GM19193 (cell line): Measurements from ENCODE around the gene TBC1D9B.

Experiments
- POLR2A ChIP-seq: IDR thresholded peaks from 4 replicates; pipeline ENCODE4 v1.6.1; 2011; ENCODE audit not compliant: insufficient read depth, insufficient read length; ENCODE audit errors: extremely low read depth

The TBC1D9B gene

DNA sequence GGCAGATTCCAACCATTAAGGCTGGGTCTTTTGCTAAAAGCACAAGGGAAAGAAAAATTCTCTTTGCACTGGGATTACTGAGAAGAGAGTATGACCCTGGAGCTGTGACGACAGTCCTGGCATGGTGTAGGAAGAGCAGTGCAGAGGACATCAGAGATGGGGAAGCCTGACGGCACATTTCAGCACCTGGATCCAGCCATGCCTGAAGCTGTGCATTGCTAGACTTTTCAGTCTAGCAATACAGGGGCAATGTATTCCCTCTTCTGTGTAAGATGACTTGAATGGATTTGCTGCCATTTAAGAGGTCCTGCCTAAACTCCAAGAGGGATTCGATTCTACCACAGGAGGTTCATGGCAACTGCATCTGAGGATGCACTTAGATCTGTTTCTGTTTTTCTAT lies 36.7 kb downstream of the TBC1D9B start:
- no peak for TF ChIP-seq POLR2A

DNA sequence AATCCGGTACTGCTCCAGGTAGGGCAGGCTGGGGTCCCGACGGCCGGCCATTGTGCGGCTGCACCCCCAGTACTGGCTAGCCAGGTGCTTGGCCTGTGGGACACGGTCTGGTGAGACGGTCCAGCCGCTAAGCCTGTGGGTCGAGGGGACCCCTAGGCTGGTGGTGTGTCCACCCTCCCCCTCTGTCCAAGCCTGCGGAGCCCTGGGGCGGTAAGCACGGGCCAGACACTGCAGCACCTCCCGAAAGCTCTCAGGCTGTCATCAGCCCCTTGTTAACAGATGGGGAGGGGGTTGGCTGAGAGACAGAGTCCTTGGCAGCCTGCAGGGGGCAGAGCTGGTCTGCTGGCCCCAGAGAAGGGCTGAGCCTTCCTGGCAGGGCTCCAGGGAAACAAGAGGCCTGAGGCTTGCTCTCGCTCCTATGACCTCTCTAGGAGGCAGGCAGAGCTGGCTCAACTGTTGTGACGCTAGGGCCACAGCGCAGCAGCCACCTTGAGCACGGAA lies 37.2 kb downstream of the TBC1D9B start:
- TF ChIP-seq POLR2A, result no peak

DNA sequence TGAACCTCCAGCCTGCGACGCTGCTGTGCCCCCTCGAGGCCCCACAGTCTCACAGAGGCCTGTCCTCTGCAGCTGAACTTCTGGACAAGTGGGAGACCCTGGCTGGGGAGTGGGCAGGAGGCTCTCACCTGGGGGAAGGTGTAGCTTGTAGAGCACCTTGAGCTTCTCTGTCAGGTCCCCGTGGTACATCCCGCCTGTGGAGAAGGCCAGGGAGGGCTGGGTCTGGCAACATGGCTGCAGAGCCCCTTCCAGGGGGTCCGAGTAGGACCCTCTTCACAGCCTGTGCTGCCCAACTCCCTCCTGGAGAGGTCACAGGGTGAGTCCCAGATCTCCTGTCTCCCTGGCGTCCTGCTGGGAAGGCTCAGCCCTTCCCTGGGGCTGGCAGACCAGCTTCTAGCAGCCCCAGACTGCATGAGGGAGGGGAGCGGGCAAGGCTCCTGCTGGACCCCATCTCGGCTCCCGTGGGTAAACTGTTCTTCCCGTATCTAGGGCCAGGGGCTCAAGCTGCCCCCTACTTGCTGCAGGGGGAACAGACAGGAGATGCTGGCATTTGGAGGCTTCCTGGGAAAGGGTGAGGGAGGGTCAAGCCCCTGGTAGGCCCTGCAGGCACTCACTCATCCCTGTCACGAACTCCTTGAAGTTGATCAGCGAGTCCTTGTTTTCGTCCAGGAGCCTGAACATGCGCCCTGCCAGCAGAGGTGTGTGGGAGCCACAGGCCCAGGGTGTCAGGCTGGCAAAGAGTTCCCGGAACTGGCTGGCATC lies 37.9 kb downstream of the TBC1D9B start:
- no peak for TF ChIP-seq POLR2A

DNA sequence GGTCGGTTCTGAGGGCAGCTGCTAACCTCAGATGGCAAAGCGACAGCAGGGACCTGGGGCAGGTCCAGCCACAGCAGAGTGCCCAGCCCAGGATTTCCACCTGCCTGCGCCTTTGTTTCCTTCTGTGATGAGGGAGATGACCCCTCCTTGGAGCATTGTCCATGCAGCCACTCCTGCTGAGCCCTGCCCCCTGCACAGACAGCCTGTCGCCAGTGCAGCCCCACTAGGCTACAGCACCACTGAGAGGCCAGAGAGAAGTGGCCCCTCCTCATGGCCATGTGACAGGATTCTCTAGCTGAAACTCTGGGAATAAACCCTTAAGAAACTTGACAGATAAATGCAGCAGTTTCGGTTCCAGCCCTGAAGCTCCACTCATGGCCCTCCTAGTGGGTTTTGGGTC lies 38.6 kb downstream of the TBC1D9B start:
- no peak for TF ChIP-seq POLR2A

DNA sequence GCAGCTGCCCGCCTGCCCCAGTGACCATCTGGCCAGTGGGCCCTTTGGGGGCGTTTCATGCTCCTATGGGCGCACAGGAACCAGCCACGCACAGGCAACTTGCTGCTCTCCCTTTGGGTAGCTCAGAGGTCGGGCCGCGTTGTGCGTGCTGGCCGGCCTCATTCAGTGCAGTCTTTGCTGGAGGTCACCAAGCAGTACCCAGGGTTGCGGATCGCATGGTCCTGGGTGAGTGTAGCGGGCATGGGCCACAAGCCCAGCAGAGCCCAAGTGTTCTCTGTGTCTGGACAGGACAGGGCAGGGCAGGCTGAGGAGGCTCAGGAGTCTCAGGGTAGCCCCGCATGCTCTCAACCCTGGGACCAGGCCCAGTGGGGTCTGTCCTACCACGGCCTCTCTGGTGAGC lies 39.2 kb downstream of the TBC1D9B start:
- TF ChIP-seq POLR2A, result no peak

DNA sequence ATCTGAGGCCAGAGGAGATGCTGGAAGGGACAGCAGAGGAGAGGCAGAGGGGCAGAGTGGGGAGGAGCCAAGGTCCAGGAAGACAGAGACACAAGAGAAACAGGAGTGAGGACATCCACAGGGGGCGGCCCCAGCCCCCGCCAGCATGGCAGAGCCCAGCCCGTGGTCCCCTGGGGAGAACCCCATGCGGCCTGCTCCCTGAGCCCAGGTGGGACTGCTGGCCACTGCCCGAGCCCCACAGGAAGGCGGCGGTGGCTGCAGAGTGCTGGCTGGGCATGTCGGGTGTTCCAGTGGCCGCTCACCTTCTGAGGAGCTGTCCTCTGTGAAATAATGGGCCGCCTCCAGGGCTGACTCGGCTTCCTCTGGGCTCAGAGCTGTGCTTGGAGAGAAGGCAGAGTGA lies 40.2 kb downstream of the TBC1D9B start:
- TF ChIP-seq POLR2A, result no peak

DNA sequence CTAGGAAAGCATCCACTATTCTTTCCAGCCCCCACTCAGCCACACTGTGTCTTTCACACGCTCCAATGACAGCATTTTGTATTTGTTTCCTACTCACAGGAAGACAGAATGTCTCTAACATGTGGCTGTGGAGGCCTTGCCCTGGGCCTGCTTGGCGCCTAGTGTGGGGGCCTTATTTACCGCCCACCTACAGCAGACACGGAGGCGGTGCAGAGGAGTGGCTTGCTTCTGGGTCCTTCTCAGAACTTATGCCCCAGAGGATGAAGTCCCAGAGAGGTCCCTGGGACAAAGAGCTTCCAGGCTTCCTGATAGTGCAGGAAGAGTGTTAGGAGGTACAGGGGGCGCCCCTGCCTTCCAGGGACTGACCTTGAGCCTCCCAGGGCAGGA lies 40.6 kb downstream of the TBC1D9B start:
- TF ChIP-seq POLR2A, result no peak

DNA sequence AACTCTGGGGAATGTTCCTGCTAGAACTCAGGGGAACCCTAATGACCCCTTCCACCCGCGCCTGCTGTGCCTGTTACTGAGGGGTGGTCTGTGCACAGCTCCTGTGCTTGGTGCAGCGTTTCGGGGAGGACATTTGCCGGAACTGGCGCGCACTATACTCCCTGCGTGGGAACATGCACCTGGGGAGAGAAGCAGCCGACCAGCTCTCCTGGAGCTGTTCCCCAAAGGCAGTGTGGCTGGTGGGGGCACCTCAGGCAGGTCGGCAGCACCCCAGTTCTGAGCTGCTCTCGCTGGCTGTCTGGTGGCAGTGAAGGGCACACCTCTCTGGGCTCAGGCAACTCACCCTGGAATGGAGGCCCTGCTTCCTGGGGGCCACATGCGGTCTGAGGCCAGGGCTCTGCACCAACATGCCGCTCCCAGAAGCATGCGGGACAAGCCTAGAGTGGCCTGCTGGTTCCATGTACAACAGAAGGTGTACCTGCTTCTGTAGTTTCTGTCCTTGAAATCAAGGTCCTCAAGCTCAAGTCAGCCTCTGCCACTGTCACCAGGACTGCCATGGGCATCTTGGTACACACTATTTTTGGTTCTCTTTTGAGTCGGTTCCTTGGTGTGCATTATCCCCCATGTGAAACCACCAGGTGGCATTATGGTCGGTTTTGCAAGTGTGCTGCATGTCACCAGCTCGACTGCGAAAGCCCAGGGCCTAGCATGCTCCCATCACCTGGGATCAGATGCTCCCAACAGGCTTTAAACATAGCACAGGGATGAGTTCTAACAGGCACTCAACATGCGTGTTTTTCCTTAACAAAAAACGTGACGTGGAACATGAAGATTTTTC lies 41.2 kb downstream of the TBC1D9B start:
- no peak for TF ChIP-seq POLR2A

DNA sequence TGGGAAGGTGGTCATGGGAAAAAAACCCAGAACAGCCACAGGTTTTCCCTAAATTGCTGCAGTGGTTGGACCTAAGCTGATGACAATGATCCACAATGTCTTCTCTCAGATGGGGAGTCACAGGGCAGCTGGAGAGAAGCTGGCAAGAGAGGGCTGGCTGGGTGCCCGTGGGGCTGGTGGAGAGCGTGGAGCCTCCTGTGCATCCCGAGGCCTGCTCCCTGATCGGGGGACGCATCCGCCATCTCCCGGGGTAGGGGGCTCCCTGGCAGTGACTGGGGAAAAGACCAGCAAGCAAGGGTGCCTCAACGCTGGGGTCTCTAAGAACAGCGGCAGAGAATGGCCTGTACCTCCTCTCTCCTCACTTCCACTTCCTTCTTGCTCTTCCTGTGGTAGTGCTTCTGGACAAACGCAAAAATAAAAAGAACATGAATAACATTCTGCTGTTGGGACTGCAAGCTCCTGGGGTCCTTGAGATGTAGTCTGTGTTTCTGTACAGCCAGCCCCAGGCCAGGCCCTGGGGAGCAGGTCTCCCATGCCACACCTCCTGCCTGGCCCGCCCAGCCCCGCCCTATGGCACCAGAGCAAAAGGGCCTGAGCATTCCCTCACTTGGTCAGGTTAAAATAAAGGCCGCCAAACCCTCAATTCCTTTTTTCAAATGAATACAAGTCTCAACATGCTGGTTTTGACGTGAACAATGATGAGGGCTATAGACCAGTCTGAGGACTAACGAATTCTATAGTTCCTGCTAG lies 42.0 kb downstream of the TBC1D9B start:
- TF ChIP-seq POLR2A, result no peak

DNA sequence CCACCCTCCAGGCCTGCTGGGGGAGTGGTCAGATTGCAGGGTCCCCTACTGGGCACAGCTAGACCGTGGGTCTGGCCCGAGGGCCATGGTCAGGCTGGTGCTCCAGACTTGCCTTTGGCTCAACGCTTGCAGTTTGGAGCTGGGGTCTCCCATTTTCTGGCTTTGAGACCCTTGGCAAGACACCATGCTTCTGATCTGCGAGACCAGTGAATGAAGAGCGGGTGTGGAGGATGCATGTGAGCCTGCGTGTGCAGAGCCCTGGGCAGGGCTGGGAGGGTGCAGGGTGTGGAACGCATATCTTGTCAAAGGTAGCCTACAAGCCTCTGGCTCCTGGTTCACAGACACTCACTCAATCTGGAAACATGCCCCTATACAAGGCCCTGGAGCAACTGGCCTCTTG lies 43.0 kb downstream of the TBC1D9B start:
- TF ChIP-seq POLR2A, result no peak

DNA sequence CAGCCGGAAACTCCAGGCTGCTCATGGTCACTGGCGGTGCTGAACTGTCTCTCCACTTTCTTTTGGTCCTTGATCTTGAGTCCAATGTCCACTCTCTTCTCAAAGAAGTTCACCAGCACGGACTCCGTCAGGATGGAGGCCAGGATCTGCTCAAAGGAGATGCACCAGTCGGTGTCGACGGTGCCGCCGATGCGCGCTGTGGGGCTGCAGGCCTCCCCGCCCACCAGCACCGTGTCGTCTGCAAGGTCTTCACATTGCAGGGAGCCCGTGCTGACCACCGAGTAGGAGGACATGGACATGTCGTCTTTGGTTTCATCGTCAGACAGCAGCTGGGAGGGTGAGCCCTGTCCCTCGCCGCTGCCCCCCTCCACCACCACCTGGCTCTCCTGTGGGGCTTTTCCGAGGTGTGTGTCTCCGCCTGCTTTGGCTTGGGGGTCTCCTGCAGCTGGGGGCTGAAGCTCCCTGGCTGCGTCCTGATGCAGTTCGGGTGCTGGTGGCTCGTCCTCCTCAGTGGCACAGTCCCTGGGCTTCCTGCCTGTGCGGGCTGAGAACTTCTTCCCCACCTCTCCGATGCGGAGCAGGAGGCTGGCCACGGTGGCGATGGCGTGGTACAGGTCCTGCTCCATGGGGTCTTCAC lies 44.1 kb downstream of the TBC1D9B start:
- TF ChIP-seq POLR2A, result no peak

DNA sequence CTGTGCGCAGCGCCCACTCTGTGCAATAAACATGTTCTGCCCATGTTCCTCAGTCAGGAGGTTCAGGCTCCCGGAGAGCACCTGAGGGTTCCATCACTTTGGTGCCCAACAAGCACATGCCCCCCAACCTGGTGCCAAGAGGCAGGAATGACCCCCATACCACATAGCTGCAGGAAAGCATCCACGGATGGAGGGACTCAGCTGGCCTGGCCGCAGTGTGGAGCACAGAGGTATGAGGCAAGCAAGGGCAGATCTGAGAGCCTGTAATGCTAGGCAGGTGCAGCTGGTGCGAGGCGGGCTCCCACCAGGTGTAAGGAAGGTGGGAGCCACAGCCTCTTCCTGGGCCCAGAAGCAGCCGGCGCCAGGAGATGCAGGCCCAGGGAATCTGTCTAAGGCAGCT lies 44.8 kb downstream of the TBC1D9B start:
- TF ChIP-seq POLR2A, result no peak

DNA sequence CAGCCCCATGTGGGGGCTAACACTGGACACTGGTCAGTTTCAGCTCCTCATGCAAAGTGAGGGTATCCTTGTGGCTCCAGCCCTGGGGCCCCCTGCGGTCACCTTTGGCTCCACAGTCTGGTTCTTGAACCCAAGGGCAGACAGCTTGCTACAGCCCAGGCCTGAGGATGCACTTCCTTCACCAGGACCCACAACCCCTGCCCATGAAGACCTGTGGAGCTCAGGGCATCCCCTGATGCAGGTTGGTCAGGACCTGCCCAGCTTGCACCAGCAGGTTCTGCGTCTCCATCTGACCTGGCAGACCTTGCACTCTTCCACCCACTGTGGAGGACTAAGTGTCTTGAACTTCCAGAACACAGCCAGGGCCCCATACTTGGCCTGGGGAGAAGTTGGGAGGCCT lies 45.4 kb downstream of the TBC1D9B start:
- TF ChIP-seq POLR2A, result no peak

DNA sequence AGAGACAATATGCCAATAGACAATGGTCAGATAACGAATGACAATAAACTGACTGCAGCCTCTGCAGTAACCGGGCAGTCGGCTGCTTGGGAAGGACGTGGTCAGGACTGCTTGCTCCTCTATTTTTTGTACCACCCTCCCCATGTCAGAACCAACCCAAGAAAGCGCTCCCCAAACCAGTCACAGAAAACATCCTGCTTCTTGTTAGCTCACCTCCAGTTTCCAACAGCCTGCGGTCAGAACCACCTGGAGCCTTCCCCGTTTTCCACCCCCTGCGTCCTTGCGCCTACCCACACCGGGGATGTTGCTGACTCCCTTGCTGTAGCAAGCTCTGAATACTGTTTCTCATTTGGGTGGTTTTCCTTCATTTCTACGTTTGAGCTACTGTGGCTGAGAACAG lies 47.4 kb downstream of the TBC1D9B start:
- no peak for TF ChIP-seq POLR2A
